Loucy (cell line): ENCODE results near the gene IL6.

Experiments
- CTCF ChIP-seq: fragments of 200-600 bp; sonication (generic); conservative IDR thresholded peaks from 2 replicates; pipeline ENCODE4 v1.5.1; 2014; ENCODE audit warnings: mild to moderate bottlenecking, antibody characterized with exemption, low read length
- EZH2phosphoT487 ChIP-seq: fragments of 200-600 bp; IDR thresholded peaks from 2 replicates; pipeline ENCODE4 v1.6.1; 2018; ENCODE audit warnings: antibody characterized with exemption, mild to moderate bottlenecking, moderate library complexity, borderline replicate concordance

GRCh38 chr7:22702516-22702915 lies 24.5 kb upstream of the IL6 start:
- TF ChIP-seq CTCF = no peak
- TF ChIP-seq EZH2phosphoT487 = no peak
